ENCODE measurements around the gene ECSCR. TPM values are rescaled to one million over a fixed set of nuclear protein-coding genes. Genes with fewer than 3 reads are reported as not detected.

ECSCR gene
- total and polyA plus RNA-seq, 2 donors (not counting 1 experiment from before 2014, with no cell fraction given): not detected

GRCh38 chr5:139473105-139473504 lies 10.6 kb upstream of the ECSCR start:
- intact Hi-C loops (cut with micrococcal nuclease): no loop called here
- peaks cover 0 to 5% (median 0%) of the 10 kb centered on the region in 3 donors for H3K9me3 ChIP-seq (ENCODE audit: control extremely low read depth in 1 of 3, control insufficient read depth in 2 of 3, insufficient read depth in 1 of 3, low read length in 2 of 3)
- no peak overlapping the region for H3K9ac ChIP-seq (ENCODE audit: low read length)
- peaks cover 31% of the 10 kb centered on the region for H3K27me3 Mint-ChIP-seq
- H3K4me3 ChIP-seq (ENCODE audit: control extremely low read depth in 1 of 5, extremely low read depth in 1 of 5, insufficient read depth in 1 of 5, low read depth in 2 of 5, low read length in 4 of 5): no peak overlapping the region
- WGBS (ENCODE audit: insufficient coverage): 97% methylated on average over 7 of the region's 8 CpGs
- H3K4me3 Mint-ChIP-seq: no peak overlapping the region
- H3K27me3 ChIP-seq (replicated peaks in 1 of 4; ENCODE audit: control extremely low read depth in 1 of 4, control insufficient read depth in 3 of 4, insufficient read depth in 4 of 4, low read length in 3 of 4): peaks cover 0 to 24% (median 11%) of the 10 kb centered on the region in 4 experiments
- H3K36me3 ChIP-seq (replicated peaks in 1 of 2; ENCODE audit: control extremely low read depth in 1 of 2, control insufficient read depth in 1 of 2, extremely low read depth in 1 of 2, insufficient read depth in 2 of 2, low read length in 1 of 2): no peaks in the 10 kb centered on the region
- ChIA-PET CTCF (no interaction called here), POLR2A (no interaction called here)
- H3K4me1 Mint-ChIP-seq: peaks cover 16% of the 10 kb centered on the region
- no peak overlapping the region for H3K4me2 ChIP-seq (replicated peaks; ENCODE audit: low read depth, low read length, poor library complexity, severe bottlenecking)
- no peak overlapping the region for H2AFZ ChIP-seq (ENCODE audit: insufficient read depth, low read depth, low read length, poor library complexity, severe bottlenecking)
- no peak for ATAC-seq (ENCODE audit: low read depth)
- H3K9me3 Mint-ChIP-seq (ENCODE audit: insufficient read depth): no peaks in the 10 kb centered on the region
- no peak overlapping the region for H3K27ac Mint-ChIP-seq
- DNase-seq: no peak
- no peaks in the 10 kb centered on the region for H4K20me1 ChIP-seq (ENCODE audit: control insufficient read depth, insufficient read depth, low read length, poor library complexity, severe bottlenecking)
- no peaks in the 10 kb centered on the region for H3K79me2 ChIP-seq (ENCODE audit: control insufficient read depth, insufficient read depth, low read length)
- H3K27ac ChIP-seq (ENCODE audit: low read length in 2 of 2): no peak overlapping the region
- TF ChIP-seq CTCF (IDR thresholded peaks at IDR 0.05) (no peak), EZH2 (IDR thresholded peaks at IDR 0.05; ENCODE audit: borderline replicate concordance, insufficient read depth, low read depth, low read length, poor library complexity, severe bottlenecking) (no peak)
- H3K4me1 ChIP-seq (ENCODE audit: control insufficient read depth in 2 of 2, insufficient read depth in 2 of 2, low read length in 2 of 2): peaks cover 17 to 20% of the 10 kb centered on the region in 2 donors

- no peak overlapping the region for H3K4me3 Mint-ChIP-seq
- DNase-seq: no peak
- Histone ChIP-seq H3K27me3 (replicated peaks in 1 of 4; ENCODE audit: control extremely low read depth in 1 of 4, control insufficient read depth in 3 of 4, insufficient read depth in 4 of 4, low read length in 3 of 4) (peaks cover 0 to 24% (median 11%) of the 10 kb centered on the region in 4 experiments), H3K27ac (ENCODE audit: low read length in 2 of 2) (no peak overlapping the region), H4K20me1 (ENCODE audit: control insufficient read depth, insufficient read depth, low read length, poor library complexity, severe bottlenecking) (no peaks in the 10 kb centered on the region), H3K4me3 (ENCODE audit: control extremely low read depth in 1 of 5, extremely low read depth in 1 of 5, insufficient read depth in 1 of 5, low read depth in 2 of 5, low read length in 4 of 5) (no peak overlapping the region), H3K9ac (ENCODE audit: low read length) (no peak overlapping the region), H3K9me3 (ENCODE audit: control extremely low read depth in 1 of 3, control insufficient read depth in 2 of 3, insufficient read depth in 1 of 3, low read length in 2 of 3) (peaks cover 0 to 5% (median 0%) of the 10 kb centered on the region in 3 donors), H3K79me2 (ENCODE audit: control insufficient read depth, insufficient read depth, low read length) (no peaks in the 10 kb centered on the region), H3K4me2 (replicated peaks; ENCODE audit: low read depth, low read length, poor library complexity, severe bottlenecking) (no peak overlapping the region), H3K36me3 (replicated peaks in 1 of 2; ENCODE audit: control extremely low read depth in 1 of 2, control insufficient read depth in 1 of 2, extremely low read depth in 1 of 2, insufficient read depth in 2 of 2, low read length in 1 of 2) (no peaks in the 10 kb centered on the region), H3K4me1 (ENCODE audit: control insufficient read depth in 2 of 2, insufficient read depth in 2 of 2, low read length in 2 of 2) (peaks cover 17 to 20% of the 10 kb centered on the region in 2 donors), H2AFZ (ENCODE audit: insufficient read depth, low read depth, low read length, poor library complexity, severe bottlenecking) (no peak overlapping the region)
- H3K27ac Mint-ChIP-seq: no peak overlapping the region
- H3K27me3 Mint-ChIP-seq: peaks cover 31% of the 10 kb centered on the region
- CTCF ChIA-PET: no interaction called here
- H3K4me1 Mint-ChIP-seq: peaks cover 16% of the 10 kb centered on the region
- POLR2A ChIA-PET: no interaction called here
- 79% methylated on average over 10 of the region's 15 CpGs for WGBS (ENCODE audit: insufficient coverage)
- no peaks in the 10 kb centered on the region for H3K9me3 Mint-ChIP-seq (ENCODE audit: insufficient read depth)
- TF ChIP-seq EZH2 (IDR thresholded peaks at IDR 0.05; ENCODE audit: borderline replicate concordance, insufficient read depth, low read depth, low read length, poor library complexity, severe bottlenecking): no peak
- no peak for TF ChIP-seq CTCF (IDR thresholded peaks at IDR 0.05)
- intact Hi-C loops (cut with micrococcal nuclease): no loop called here
- ATAC-seq (ENCODE audit: low read depth): no peak
Observed at GRCh38 chr5:139472386-139473030, 10.0 kb upstream of the ECSCR start.

Data from B cell (primary cell).